Keratinocyte (primary cell): ENCODE data around the gene PIP. TPM values are rescaled to one million over a fixed set of nuclear protein-coding genes. Genes with fewer than 3 reads are reported as not detected.
"Not testable (repeated sequence)": the region's sequence is repeated elsewhere in the genome, so short reads cannot be mapped to it uniquely, and the experiment has no call there.

Experiments
- DNase-seq: peaks from one replicate; pipeline ENCODE4 v3.0.0-alpha.2; 2011; ENCODE audit warnings: low read depth, missing footprints, low spot score
- FAIRE-seq: peaks from 2 replicates; lab custom pipeline; 2011; peaks lifted over from hg19 to GRCh38; lab: Jason Lieb, UNC
- H2AFZ ChIP-seq: 2 replicates; pipeline ENCODE4 v1.6.0; 2012; ENCODE audit warnings: low read length, control low read depth, inconsistent platforms; ENCODE audit not compliant: control insufficient read depth
- H3K27ac ChIP-seq: 2 replicates; pipeline ENCODE4 v1.5.1; 2011; ENCODE audit warnings: low read length; ENCODE audit not compliant: control insufficient read depth, insufficient read depth
- H3K27me3 ChIP-seq: 3 replicates; pipeline ENCODE4 v1.6.0; 2011; ENCODE audit warnings: low read length; ENCODE audit not compliant: control insufficient read depth, insufficient read depth; ENCODE audit errors: extremely low read depth
- H3K36me3 ChIP-seq, 2 experiments: 2 replicates in 1 of 2; 3 replicates in 1 of 2; pipeline ENCODE4 v1.5.1; 2011; ENCODE audit warnings: low read length in 2 of 2, mild to moderate bottlenecking in 1 of 2; ENCODE audit not compliant: control insufficient read depth in 2 of 2, insufficient read depth in 2 of 2; ENCODE audit errors: extremely low read depth in 1 of 2
- H3K4me1 ChIP-seq: 3 replicates; pipeline ENCODE4 v1.5.1; 2011; ENCODE audit warnings: low read length; ENCODE audit not compliant: control insufficient read depth, insufficient read depth; ENCODE audit errors: extremely low read depth
- H3K4me2 ChIP-seq: 3 replicates; pipeline ENCODE4 v1.6.0; 2011; ENCODE audit warnings: low read depth, low read length; ENCODE audit not compliant: control insufficient read depth, insufficient read depth; ENCODE audit errors: extremely low read depth
- H3K4me3 ChIP-seq, 3 experiments: fragments of 200-600 bp in 1 of 3; sonication (generic) in 1 of 3; 2 replicates in 2 of 3; 3 replicates in 1 of 3; pipeline ENCODE4 v1.5.1; 2011 to 2016; ENCODE audit warnings: low read length in 3 of 3, mild to moderate bottlenecking in 3 of 3, control low read depth in 2 of 3, inconsistent platforms in 1 of 3, low read depth in 1 of 3, mixed read lengths in 1 of 3, mixed run types in 1 of 3, moderate library complexity in 1 of 3; ENCODE audit not compliant: control insufficient read depth in 2 of 3, insufficient read depth in 2 of 3; ENCODE audit errors: extremely low read depth in 1 of 3
- H3K79me2 ChIP-seq: 2 replicates; pipeline ENCODE4 v1.6.0; 2012; ENCODE audit warnings: low read length; ENCODE audit not compliant: control insufficient read depth, insufficient read depth
- H3K9ac ChIP-seq: 3 replicates; pipeline ENCODE4 v1.6.0; 2011; ENCODE audit warnings: low read length; ENCODE audit not compliant: control insufficient read depth, insufficient read depth; ENCODE audit errors: extremely low read depth
- H3K9me1 ChIP-seq: 3 replicates; pipeline ENCODE4 v1.6.0; 2011; ENCODE audit warnings: low read length; ENCODE audit not compliant: control insufficient read depth, insufficient read depth; ENCODE audit errors: extremely low read depth
- H3K9me3 ChIP-seq: 2 replicates; pipeline ENCODE4 v1.5.1; 2012; ENCODE audit warnings: low read depth, low read length; ENCODE audit not compliant: control insufficient read depth
- H4K20me1 ChIP-seq: 3 replicates; pipeline ENCODE4 v1.6.0; 2011; ENCODE audit warnings: low read length; ENCODE audit not compliant: control insufficient read depth, insufficient read depth; ENCODE audit errors: extremely low read depth
- CTCF ChIP-seq, 3 experiments: IDR thresholded peaks in 1 of 3; conservative IDR thresholded peaks in 1 of 3; optimal IDR thresholded peaks in 1 of 3; 2 replicates in 2 of 3; 3 replicates in 1 of 3; pipeline versions ENCODE3 to v1.5.1; 2011; ENCODE audit warnings: low read length in 3 of 3, mild to moderate bottlenecking in 3 of 3, moderate library complexity in 2 of 3, control low read depth in 1 of 3, inconsistent platforms in 1 of 3; ENCODE audit not compliant: insufficient read depth in 2 of 3; ENCODE audit errors: extremely low read depth in 1 of 3
- EZH2 ChIP-seq: IDR thresholded peaks from one replicate; pipeline ENCODE4 v1.6.1; 2012; ENCODE audit warnings: inconsistent platforms, mild to moderate bottlenecking, low read length, moderate library complexity
- dilution Hi-C: fragments of 300-500 bp; cut with MboI; formaldehyde crosslinking; loops from one replicate; pipeline ENCODE4 v1.7.0; 2020; ENCODE audit warnings: low sequenced_read_pairs; ENCODE audit not compliant: extremely low pct_ligation_motif_present
- polyA plus RNA-seq, 5 experiments: library from polyadenylated mRNA; depleted of rRNA in 3 of 5; stranded (reverse) in 3 of 5; stranded (forward) in 1 of 5; unstranded in 1 of 5; fragments of >200 nt; gene quantifications; 1 replicate in 1 of 5; 2 replicates in 3 of 5; 3 replicates in 1 of 5; pipeline versions ENCODE4 v1.2.1 to v1.2.3, GENCODE V29; 2011 to 2012; ENCODE audit warnings: missing spikeins in 2 of 5, low read depth in 1 of 5, low replicate concordance in 1 of 5

PIP gene
- polyA plus RNA-seq, 1 donor (not counting 4 experiments of a cell fraction or from before 2014, with no cell fraction given) = not detected

GRCh38 chr7:143104759-143105158 is 27.1 kb upstream of the PIP start:
- Histone ChIP-seq H3K4me2 (no peak overlapping the region), H3K27ac (no peak overlapping the region), H3K4me1 (no peaks in the 10 kb centered on the region), H3K4me3 (no peak overlapping the region), H2AFZ (no peak overlapping the region), H4K20me1 (no peaks in the 10 kb centered on the region), H3K27me3 (no peaks in the 10 kb centered on the region), H3K9ac (no peak overlapping the region), H3K36me3 (no peaks in the 10 kb centered on the region), H3K79me2 (no peaks in the 10 kb centered on the region), H3K9me3 (no peaks in the 10 kb centered on the region), H3K9me1 (no peaks in the 10 kb centered on the region)
- dilution Hi-C loops = no loop called here
- TF ChIP-seq CTCF (optimal IDR thresholded peaks at IDR 0.05 in 1 of 3, IDR thresholded peaks at IDR 0.05 in 1 of 3, conservative IDR thresholded peaks at IDR 0.05 in 1 of 3; ENCODE audit: extremely low read depth in 1 of 3, insufficient read depth in 2 of 3, low read length in 3 of 3) = no peak
- TF ChIP-seq EZH2 = no peak
- DNase-seq (no peak), FAIRE-seq (no peak)

- H3K4me1 ChIP-seq, H3K4me2 ChIP-seq, dilution Hi-C loops, H3K79me2 ChIP-seq, H3K27ac ChIP-seq, H3K4me3 ChIP-seq, H4K20me1 ChIP-seq, H3K9me1 ChIP-seq, DNase-seq, FAIRE-seq, H2AFZ ChIP-seq, H3K27me3 ChIP-seq, H3K9me3 ChIP-seq, H3K36me3 ChIP-seq, H3K9ac ChIP-seq: not testable (repeated sequence)
Measured at GRCh38 chr7:143108019-143108418, 23.9 kb upstream of the PIP start.

- dilution Hi-C loops = no loop called here
- H3K79me2 ChIP-seq = no peaks in the 10 kb centered on the region
- H3K4me1 ChIP-seq = no peaks in the 10 kb centered on the region
- no peak overlapping the region for H3K4me3 ChIP-seq
- no peaks in the 10 kb centered on the region for H3K9me1 ChIP-seq
- H3K36me3 ChIP-seq = no peaks in the 10 kb centered on the region
- no peak for DNase-seq
- H3K9me3 ChIP-seq = no peaks in the 10 kb centered on the region
- no peak for TF ChIP-seq CTCF (optimal IDR thresholded peaks at IDR 0.05 in 1 of 3, IDR thresholded peaks at IDR 0.05 in 1 of 3, conservative IDR thresholded peaks at IDR 0.05 in 1 of 3; ENCODE audit: extremely low read depth in 1 of 3, insufficient read depth in 2 of 3, low read length in 3 of 3)
- TF ChIP-seq EZH2 = no peak
- no peak overlapping the region for H3K9ac ChIP-seq
- H3K4me2 ChIP-seq = no peak overlapping the region
- H3K27ac ChIP-seq = no peak overlapping the region
- no peak for FAIRE-seq
- H3K27me3 ChIP-seq = no peaks in the 10 kb centered on the region
- no peak overlapping the region for H2AFZ ChIP-seq
- no peaks in the 10 kb centered on the region for H4K20me1 ChIP-seq
Measured at GRCh38 chr7:143117395-143117794, 14.5 kb upstream of the PIP start.
